Activated naive CD4-positive, alpha-beta T cell treated with Interleukin-2 at 50 U/mL for 16 hours (primary cell): ENCODE results near the gene TRIOBP.
"Not testable (repeated sequence)": the region's sequence is repeated elsewhere in the genome, so short reads cannot be mapped to it uniquely, and the experiment has no call there.

ENCODE experiments used
- DNase-seq: peaks from one replicate; pipeline ENCODE4 v3.0.0-alpha.2; 2020

Gene TRIOBP, protein sequence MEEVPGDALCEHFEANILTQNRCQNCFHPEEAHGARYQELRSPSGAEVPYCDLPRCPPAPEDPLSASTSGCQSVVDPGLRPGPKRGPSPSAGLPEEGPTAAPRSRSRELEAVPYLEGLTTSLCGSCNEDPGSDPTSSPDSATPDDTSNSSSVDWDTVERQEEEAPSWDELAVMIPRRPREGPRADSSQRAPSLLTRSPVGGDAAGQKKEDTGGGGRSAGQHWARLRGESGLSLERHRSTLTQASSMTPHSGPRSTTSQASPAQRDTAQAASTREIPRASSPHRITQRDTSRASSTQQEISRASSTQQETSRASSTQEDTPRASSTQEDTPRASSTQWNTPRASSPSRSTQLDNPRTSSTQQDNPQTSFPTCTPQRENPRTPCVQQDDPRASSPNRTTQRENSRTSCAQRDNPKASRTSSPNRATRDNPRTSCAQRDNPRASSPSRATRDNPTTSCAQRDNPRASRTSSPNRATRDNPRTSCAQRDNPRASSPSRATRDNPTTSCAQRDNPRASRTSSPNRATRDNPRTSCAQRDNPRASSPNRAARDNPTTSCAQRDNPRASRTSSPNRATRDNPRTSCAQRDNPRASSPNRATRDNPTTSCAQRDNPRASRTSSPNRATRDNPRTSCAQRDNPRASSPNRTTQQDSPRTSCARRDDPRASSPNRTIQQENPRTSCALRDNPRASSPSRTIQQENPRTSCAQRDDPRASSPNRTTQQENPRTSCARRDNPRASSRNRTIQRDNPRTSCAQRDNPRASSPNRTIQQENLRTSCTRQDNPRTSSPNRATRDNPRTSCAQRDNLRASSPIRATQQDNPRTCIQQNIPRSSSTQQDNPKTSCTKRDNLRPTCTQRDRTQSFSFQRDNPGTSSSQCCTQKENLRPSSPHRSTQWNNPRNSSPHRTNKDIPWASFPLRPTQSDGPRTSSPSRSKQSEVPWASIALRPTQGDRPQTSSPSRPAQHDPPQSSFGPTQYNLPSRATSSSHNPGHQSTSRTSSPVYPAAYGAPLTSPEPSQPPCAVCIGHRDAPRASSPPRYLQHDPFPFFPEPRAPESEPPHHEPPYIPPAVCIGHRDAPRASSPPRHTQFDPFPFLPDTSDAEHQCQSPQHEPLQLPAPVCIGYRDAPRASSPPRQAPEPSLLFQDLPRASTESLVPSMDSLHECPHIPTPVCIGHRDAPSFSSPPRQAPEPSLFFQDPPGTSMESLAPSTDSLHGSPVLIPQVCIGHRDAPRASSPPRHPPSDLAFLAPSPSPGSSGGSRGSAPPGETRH (N-terminal part only)

GRCh38 chr22:37696657-37697537 lies at the start of gene TRIOBP:
TRIOBP (plus strand) TSS chr22:37697048; CDS start chr22:37701366, 4,318 bp downstream.
- peak; percentile 87 for DNase-seq

- no peak for DNase-seq
These were observed 49.5 kb upstream of the TRIOBP start for GRCh38 chr22:37647317-37647716.

DNA sequence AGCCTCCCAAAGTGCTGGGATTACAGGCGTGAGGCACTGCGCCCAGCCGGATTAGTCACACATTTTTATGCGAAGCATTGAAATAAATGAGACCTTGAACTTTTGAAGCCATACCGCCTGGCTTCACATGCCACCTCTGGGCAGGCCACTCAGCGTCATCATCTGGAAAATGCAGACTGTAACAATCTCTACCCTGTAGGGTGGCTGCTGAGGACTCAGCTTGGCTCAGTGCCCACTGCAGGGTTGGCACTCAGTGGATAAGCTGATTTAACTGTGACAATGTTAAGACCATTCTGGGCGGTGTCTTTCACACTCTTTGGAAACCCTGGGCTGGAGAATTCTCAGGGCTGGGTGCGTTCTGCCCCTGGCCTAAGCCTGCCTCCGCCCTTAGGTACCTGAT lies 48.9 kb upstream of the TRIOBP start:
- DNase-seq, result no peak

GRCh38 chr22:37650463-37651136 lies 46.2 kb upstream of the TRIOBP start:
- DNase-seq, result no peak

- DNase-seq, result no peak
These were observed 42.1 kb upstream of the TRIOBP start for GRCh38 chr22:37654563-37655251.

- DNase-seq, result no peak
These were observed 41.6 kb upstream of the TRIOBP start for GRCh38 chr22:37655252-37655563.

DNA sequence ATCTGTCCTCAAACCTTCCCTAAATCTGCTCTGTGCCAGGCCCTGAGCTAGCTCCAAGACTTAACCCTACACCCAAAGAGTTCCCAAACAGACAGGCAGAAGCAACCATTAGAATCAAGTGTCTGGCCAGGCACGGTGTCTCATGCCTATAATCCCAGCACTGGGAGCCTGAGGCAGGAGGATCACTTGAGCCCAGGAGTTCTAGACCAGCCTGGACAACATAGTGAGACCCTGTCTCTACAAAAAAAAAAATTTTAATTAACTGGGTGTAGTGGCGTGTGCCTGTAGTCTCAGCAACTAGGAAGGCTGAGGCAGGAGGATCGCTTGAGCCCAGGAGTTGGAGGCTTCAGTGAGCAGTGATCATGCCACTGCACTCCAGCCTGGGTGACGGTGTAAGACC lies 40.3 kb upstream of the TRIOBP start:
- DNase-seq, result not testable (repeated sequence)

- no peak for DNase-seq
These were observed 39.2 kb upstream of the TRIOBP start for GRCh38 chr22:37657590-37658132.

DNA sequence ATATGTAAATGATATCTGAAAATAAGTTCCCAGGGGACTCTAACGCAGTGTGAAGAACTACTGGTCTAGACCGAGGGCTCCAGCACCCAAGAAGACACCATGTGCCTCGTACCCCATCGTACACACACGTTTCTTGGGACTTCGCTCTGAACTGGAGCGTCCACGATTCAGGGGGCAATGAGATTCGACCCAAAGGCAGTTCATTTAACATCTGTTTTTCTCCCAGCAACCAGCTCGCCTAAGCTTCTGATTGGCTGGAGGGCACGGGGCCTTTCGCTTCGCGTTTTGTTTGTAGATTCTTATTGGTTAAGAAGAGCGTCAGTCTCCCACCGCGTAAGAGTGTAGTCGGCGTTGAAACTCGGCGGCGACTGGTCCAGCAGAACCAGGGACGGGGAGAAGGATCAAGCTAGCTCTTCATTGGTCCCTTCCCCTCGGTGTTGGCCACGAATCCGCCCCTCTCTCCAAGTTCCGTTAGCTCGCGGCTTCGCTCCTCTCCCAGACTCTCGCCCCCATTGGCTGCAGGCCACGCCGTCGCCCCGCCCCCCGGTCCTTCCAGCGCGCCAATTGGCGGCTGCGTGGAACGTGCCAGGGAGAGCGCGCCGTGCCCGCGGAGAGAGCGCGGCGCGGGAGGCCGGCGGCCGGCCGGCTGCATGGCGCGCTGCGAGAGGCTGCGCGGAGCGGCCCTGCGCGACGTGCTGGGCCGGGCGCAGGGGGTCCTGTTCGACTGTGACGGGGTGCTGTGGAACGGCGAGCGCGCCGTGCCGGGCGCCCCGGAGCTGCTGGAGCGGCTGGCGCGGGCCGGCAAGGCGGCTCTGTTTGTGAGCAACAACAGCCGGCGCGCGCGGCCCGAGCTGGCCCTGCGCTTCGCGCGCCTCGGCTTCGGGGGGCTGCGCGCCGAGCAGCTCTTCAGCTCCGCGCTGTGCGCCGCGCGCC lies 38.4 kb upstream of the TRIOBP start, which contains the start of gene PDXP:
TSS of gene PDXP (plus strand) at position 591 of the 933 bp plus-strand sequence. CDS start at position 651, 60 bp downstream.
- peak; percentile 99 for DNase-seq

DNA sequence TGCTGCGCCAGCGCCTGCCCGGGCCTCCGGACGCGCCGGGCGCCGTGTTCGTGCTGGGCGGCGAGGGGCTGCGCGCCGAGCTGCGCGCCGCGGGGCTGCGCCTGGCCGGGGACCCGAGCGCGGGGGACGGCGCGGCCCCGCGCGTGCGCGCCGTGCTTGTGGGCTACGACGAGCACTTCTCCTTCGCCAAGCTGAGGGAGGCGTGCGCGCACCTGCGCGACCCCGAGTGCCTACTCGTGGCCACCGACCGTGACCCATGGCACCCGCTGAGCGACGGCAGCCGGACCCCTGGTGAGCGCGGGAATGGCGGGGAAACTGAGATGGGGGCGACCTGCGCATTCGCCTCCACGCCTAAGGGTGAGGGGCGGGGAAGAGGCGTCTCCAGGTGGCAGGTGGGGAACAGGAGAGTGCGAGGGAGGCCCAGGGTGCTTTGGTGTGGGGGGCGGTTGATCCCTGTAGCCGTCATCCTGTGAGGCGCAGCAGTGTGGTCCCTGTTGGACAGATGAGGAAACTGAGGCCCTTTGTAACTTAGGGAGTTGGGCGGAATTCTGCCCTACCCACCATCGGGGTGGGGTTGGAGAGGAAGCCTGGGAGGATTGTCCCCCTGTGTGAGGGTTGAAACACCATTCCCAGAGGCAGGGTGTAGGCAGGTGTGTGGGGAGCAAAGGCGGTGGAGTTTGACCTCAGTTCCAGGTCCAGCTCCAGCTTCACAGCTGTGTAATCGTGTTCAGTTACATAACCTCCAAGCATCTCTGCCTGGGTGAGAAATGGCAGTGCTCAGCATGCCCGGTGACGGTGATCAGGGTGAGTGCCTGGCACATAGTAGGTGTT lies 37.6 kb upstream of the TRIOBP start:
- peak; percentile 34 for DNase-seq

DNA sequence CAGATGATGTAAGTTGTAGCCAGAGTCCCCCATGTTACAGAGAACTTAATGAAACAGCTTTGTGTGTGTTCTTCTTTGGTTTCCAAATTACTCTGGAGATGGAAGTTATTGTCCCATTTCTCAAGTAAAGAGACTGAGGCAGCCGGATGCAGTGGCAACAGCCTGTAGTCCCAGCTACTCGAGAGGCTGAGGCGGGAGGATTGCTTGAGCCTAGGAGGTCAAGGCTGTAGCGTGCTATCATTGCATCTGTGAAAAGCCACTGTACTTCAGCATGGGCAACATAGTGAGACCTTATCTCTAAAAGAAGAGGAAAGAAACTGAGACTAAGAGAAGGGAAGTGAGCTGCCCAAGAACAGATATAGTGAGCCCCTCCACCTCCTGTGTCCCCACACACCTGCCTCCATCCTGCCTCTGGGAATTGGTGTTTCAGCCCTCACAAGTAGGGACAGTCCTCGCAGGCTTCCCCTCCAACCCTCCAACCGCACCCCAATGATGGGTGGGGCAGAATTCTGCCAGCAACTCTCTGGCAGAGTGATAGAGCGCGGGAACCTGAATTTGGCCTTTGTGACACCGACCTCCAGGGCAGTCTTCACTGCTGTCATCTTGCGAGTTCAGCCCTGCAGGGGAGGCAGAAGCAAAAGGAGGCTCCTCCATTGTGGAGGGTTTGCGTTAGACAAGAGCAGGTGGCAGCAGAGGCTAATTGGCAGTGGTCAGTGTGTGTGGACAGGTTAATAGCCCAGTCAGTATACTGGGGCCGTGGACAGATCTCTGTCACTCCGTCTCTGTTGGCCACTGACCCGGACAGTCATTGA lies 36.7 kb upstream of the TRIOBP start:
- no peak for DNase-seq

DNA sequence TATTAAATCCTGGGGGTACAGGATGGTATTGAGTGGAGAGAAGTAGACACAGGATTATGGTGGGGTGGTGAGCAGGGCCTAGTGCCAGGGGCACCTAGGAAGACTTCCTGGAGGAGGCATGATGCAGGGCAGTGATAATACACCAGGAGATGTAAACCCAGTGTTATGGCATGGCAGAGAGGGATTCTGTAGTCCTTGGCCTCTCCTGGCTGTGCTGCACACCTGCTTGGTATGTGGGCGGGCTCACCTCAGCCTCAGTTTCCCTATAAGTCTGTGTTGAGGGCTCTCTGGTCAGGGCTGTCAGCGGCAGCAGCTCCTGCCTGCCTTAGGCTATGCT lies 36.2 kb upstream of the TRIOBP start:
- DNase-seq, result no peak

- DNase-seq, result no peak
These were observed 35.5 kb upstream of the TRIOBP start for GRCh38 chr22:37661160-37661924.

DNA sequence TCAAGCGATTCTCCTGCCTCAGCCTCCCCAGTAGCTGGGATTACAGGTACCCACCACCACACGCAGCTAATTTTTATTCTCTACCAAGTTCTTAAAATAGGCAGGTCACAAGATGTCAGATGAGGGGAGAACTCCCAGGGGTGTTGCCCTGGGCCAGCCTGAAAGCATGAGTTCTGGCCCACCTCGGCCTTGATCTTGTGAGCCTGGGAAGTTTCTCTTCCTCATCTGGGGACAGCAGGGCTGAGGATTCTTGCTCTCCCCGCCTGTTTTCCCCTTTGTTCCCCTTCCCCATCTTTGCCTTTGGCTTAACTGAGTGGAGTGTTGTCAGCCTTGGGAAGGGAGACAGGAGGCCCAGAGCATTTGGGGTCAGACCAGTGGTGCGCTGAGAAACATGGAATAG lies 34.8 kb upstream of the TRIOBP start:
- DNase-seq, result no peak

DNA sequence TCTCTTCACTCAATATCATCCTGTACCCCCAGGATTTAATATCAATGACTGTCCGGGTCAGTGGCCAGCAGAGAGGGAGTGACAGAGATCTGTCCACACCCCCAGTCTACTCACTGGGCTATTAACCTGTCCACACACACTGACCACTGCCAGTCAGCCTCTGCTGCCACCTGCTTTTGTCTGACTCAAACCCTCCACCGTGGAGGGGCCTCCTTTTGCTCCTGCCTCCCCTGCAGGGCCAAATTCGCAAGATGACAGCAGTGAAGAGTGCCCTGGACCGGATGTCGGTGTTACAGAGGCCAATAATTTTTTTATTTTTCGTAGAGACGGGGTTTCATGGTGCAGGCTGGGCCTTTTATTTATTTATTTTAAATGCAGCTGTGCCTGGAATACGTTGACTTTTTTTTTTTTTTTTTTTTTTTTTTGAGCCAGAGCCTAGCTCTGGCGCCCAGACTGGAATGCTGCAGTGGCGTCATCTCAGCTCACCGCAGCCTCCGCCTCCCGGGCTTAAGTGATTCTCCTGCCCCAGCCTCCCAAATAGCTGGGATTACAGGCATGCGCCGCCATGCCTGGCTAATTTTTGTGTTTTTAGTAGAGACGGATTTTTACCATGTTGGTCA lies 33.2 kb upstream of the TRIOBP start:
- DNase-seq, result no peak
